ENCODE results near the gene ZNF521.
A peak's percentile ranks its signal among the peaks of the same experiment; 100 is the strongest.

ZNF521 gene

GRCh38 chr18:25223211-25223610 lies 128.8 kb downstream of the ZNF521 start:
- DNase-seq, result no peak

- no peak for DNase-seq
Measured at GRCh38 chr18:25222648-25223047, 129.3 kb downstream of the ZNF521 start.

DNA sequence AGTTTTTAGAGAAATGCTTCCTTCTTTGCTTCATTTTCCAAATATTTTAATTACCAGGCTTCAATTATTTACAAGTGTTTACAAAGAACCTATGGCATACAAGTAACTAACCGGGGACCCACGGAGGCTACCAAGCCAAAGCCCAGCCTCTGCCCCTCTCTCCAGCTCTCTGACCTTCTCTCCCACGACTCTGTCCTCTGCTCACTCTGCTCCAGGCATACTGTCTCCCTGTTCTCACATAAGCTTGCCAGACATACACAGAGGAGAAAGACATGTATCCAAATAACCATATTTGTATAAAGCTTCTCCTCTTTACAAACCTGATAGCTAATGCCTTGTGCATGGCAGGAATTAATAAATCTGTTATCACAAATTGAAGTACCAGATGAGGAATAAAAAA lies 141.3 kb downstream of the ZNF521 start:
- DNase-seq, result no peak

- no peak for DNase-seq
Measured at GRCh38 chr18:25192065-25192464, 159.9 kb downstream of the ZNF521 start.

GRCh38 chr18:25190472-25190871 lies 161.5 kb downstream of the ZNF521 start:
- no peak for DNase-seq

DNA sequence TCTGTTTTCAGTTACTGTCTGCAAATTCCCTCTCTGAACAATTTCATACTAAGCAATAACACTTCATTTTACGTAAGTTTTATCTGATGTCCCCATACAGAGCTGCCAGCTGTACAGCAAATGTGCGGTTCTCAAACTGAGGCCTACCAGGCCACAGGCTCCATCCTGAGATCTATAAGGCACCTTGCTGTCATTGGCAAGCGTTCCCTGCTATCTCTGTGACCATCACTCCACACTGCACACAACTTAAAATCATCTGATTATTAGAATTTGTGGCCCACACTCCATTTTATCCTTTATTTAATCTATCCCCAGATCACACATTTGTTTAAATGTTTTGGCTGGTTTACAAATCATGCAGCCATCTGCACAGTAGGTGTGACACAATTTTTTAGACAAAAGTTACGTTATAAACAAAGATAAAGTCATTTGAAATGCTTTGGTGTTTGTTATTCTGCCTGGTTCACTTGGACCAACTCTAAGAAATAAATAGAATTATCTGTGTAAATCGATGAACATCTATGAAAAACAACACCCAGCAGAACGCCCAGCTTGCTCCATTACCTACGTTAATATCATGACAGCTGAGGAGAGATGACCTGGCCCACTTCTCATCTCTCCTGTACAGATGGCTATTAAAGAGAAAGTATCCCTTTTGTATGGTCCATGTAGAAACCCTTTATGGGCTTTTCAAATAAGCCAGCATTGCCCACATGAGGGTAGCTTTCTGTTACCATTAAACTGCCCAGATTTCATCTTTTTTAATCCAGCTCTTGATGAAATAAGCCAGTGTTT lies 162.4 kb downstream of the ZNF521 start:
- no peak for DNase-seq

- DNase-seq, result no peak
Measured at GRCh38 chr18:25187521-25188192, 164.3 kb downstream of the ZNF521 start.

GRCh38 chr18:25186871-25187270 lies 165.1 kb downstream of the ZNF521 start:
- no peak for DNase-seq

DNA sequence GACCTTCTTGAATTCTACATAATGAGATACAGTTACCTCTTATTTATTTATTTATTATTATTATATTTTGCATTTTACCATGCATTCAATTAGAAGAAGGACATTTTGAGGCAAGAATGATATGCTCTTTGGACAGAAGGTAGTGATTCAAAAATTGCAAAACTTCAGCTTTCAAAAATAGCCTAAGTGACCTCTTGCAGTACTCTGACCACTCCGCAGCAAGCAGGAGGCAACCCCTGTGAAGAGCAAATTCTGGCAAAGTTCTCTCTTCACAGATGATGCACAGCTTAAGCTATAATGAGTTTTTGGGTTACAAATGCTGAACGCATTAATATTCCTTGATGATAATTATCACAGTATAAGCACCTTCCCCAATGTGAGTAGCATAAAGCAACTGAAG lies 170.0 kb downstream of the ZNF521 start:
- DNase-seq, result no peak

- DNase-seq, result no peak
Measured at GRCh38 chr18:25181581-25181980, 170.4 kb downstream of the ZNF521 start.

GRCh38 chr18:25180973-25181548 lies 170.9 kb downstream of the ZNF521 start:
- DNase-seq, result no peak

DNA sequence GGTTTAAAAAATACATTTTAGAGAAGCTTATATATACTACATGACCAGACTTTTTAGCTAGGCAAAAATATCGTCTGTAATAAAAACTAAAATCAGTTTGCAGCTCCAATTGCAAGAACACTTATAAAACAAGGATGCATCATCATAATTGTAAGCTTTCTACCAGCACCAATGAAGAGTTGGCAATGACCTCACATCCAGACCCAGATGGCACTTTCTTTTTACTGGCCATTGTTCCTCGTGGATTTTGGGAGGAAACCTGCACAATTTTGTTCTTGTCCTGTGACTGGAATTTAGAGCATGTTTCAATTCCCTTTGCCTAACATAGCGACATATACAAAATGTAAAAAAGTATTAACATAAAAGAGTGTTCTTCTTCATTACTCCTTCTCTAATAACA lies 174.3 kb downstream of the ZNF521 start:
- DNase-seq, result no peak

GRCh38 chr18:25176518-25177042 lies 175.4 kb downstream of the ZNF521 start:
- no peak for DNase-seq

GRCh38 chr18:25175558-25176517 lies 176.1 kb downstream of the ZNF521 start:
- DNase-seq, result peak; percentile 33

DNA sequence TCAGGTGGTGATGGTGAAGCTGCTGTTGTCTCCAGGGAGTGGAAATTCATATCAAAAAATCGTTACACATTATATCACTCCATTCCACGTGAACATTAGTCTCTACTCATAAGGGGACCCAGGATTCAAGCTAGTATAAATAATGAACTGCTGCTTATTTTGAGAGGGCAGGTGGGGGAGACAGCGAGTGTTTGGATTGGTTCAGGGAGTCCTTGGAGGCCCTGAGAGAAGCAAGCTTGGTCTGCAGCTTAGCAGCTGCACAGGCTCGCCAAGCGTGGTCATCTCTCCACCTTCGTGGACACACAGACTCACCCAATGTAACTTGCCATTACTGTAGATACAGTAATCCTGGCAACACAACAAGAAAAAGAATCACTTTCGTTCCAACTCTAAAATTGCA lies 177.6 kb downstream of the ZNF521 start:
- no peak for DNase-seq

GRCh38 chr18:25171334-25171733 lies 180.6 kb downstream of the ZNF521 start:
- DNase-seq, result no peak

- DNase-seq, result no peak
Measured at GRCh38 chr18:25170402-25170801, 181.6 kb downstream of the ZNF521 start.

DNA sequence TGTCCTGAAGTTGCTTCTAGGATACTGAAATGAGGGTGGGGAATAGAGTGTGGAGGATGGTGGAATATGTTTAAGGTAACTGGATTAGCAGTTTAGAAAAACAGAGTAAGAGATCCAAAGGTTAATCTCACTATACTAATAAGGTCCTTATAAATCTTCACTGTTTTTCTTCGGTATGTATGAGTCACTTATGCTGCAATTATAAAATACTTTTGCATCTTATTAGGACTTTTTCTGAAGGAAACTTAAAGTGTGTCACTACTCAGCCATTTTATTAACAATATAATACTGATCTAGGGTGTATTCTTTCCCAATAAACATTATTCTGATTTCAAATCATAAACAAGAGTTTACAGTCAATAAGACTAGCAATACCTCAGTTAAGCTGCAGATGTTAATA lies 182.3 kb downstream of the ZNF521 start:
- DNase-seq, result no peak

- DNase-seq, result no peak
Measured at GRCh38 chr18:25167612-25168410, 184.2 kb downstream of the ZNF521 start.

DNA sequence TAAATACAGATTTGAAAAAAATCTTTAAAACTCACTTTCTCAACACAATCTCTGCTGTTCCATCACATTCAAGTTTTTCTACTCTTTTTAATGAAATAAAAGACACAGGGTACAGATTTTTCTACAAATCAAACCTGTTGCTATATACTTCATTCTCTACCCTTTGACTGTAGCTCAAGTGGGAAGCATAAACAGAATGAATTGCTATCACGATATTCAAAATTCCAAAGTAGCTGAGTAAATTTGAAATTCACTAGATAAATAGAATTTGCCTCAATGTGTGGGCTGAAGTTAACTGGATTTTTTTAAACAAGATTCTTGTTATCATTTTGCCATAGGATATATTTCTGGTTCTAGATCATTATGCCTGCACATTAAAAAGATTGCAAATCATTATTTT lies 185.9 kb downstream of the ZNF521 start:
- DNase-seq, result no peak

DNA sequence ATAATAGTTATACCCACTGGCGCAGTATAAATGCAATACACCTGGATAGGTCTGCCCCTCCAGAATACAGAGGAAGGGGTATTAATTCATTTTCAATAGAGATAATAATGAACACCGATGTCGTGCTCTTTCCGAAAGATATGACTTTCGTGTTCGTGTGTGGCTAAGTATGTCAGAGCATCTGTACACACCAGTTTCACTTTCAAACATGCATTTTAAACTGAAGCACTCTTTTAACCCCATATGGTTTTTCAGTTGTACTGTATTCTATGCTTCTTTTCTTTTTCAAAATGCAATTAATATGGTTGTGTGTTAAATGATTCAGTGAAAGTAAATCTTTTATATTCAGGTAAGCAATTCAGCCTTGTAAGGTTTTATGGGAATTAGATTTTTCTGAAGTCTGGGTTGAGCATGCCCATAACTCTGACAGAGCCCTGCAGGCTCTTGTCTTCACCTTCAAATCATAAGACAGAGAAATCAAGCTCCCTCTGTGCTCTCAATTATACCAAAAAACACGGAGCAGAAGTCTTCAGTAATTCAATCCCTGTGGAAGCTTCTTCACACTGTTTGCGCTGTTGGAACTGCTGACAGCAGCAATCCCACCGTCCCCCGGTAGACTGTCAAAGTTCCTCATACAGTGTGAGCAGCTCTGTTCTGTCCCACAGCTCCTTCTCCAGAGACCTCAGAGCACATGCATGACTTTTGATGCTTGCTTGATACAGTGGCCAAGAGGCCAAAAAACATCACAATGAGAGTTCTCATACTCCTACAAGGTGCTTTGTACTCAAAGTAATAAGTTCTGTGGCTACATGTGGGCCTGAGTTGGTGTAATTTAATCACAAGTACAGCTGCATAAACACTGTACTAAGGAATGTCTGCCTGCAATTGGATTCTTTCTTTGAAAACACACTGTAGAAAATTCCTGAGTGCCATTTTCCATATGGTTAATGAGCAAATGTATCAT lies 186.8 kb downstream of the ZNF521 start:
- no peak for DNase-seq
